Breast epithelium (tissue), 4 donors: ENCODE results near the gene OBSCN. TPM values are rescaled to one million over a fixed set of nuclear protein-coding genes. Genes with fewer than 3 reads are reported as not detected.
A peak's percentile ranks its signal among the peaks of the same experiment; 100 is the strongest.

Experiments used
- DNase-seq, 2 donors: peaks; one replicate each; pipeline ENCODE4 v3.0.0-alpha.2; 2019; ENCODE audit warnings: low spot score in 2 of 2
- H3K27ac ChIP-seq, 2 donors: fragments of 200-600 bp; sonication (generic) in 1 of 2; one replicate each; pipeline ENCODE4 v1.5.1; 2016 to 2019; ENCODE audit warnings: mild to moderate bottlenecking in 1 of 2
- H3K27me3 ChIP-seq, 2 donors: fragments of 200-600 bp; sonication (generic) in 1 of 2; one replicate each; pipeline versions ENCODE4 v1.5.1 to v1.6.0; 2017 to 2019; ENCODE audit warnings: control low read depth in 1 of 2, mild to moderate bottlenecking in 1 of 2
- H3K36me3 ChIP-seq: fragments of 200-600 bp; one replicate; pipeline ENCODE4 v1.5.1; 2019
- H3K4me1 ChIP-seq, 2 donors: fragments of 200-600 bp; sonication (generic); one replicate each; pipeline ENCODE4 v1.5.1; 2016 to 2019; ENCODE audit warnings: control low read depth in 1 of 2
- H3K4me3 ChIP-seq, 3 donors: fragments of 200-600 bp; sonication (generic); 1 replicate in 2 of 3; 2 replicates in 1 of 3; pipeline ENCODE4 v1.5.1; 2016 to 2019; ENCODE audit warnings: mild to moderate bottlenecking in 3 of 3, moderate library complexity in 2 of 3
- H3K9me3 ChIP-seq, 2 donors: fragments of 200-600 bp; sonication (generic) in 1 of 2; one replicate each; pipeline ENCODE4 v1.5.1; 2016 to 2019; ENCODE audit warnings: control low read depth in 1 of 2
- CTCF ChIP-seq, 3 donors: fragments of 450-650 bp; IDR thresholded peaks; one replicate each; pipeline ENCODE4 v1.5.1; 2016 to 2017; ENCODE audit warnings: antibody characterized with exemption in 3 of 3, mild to moderate bottlenecking in 3 of 3, moderate library complexity in 3 of 3
- POLR2A ChIP-seq: fragments of 450-650 bp; IDR thresholded peaks from one replicate; pipeline ENCODE4 v1.6.1; 2016; ENCODE audit warnings: antibody characterized with exemption, mild to moderate bottlenecking, moderate library complexity
- POLR2AphosphoS5 ChIP-seq, 3 donors: sonication (generic); formaldehyde crosslinking; IDR thresholded peaks; one replicate each; pipeline ENCODE4 v1.6.1; 2017; ENCODE audit warnings: antibody characterized with exemption in 3 of 3
- intact Hi-C: fragments of 100-400 bp; cut with DNase I; formaldehyde crosslinking; loops from one replicate; pipeline ENCODE4 v1.15.1; 2023; ENCODE audit warnings: low total_unique reads
- total RNA-seq, 3 donors: library from RNA; depleted of rRNA; stranded (reverse); fragments of >200 nt; gene quantifications; one replicate each; pipeline ENCODE4 v1.1.0, GENCODE V29; 2016

OBSCN gene
- total RNA-seq, 3 donors from 2014 or later, result 3.0 to 40.0 (median 27.9) TPM

- Histone ChIP-seq H3K27me3 (no peaks in the 10 kb centered on the region), H3K4me3 (no peak overlapping the region), H3K36me3 (no peaks in the 10 kb centered on the region), H3K4me1 (no peaks in the 10 kb centered on the region), H3K27ac (no peak overlapping the region), H3K9me3 (no peaks in the 10 kb centered on the region)
- no peak for TF ChIP-seq POLR2A
- TF ChIP-seq CTCF (IDR thresholded peaks at IDR 0.05), result no peak
- TF ChIP-seq POLR2AphosphoS5 (IDR thresholded peaks at IDR 0.05), result no peak
- DNase-seq, result peak in 1 of 2 donors; percentile 43
- intact Hi-C loops, result no loop called here
Observed at GRCh38 chr1:228353601-228354371, 145.9 kb downstream of the OBSCN start.

GRCh38 chr1:228354390-228355320 is 146.8 kb downstream of the OBSCN start:
- H3K4me1 ChIP-seq, result no peaks in the 10 kb centered on the region
- H3K36me3 ChIP-seq, result no peaks in the 10 kb centered on the region
- H3K27ac ChIP-seq, result no peak overlapping the region
- no peak for DNase-seq
- intact Hi-C loops, result no loop called here
- H3K27me3 ChIP-seq, result no peaks in the 10 kb centered on the region
- no peak for TF ChIP-seq CTCF (IDR thresholded peaks at IDR 0.05)
- no peak for TF ChIP-seq POLR2AphosphoS5 (IDR thresholded peaks at IDR 0.05)
- no peak for TF ChIP-seq POLR2A
- no peak overlapping the region for H3K4me3 ChIP-seq
- H3K9me3 ChIP-seq, result no peaks in the 10 kb centered on the region

GRCh38 chr1:228356897-228357680 is 149.2 kb downstream of the OBSCN start:
- no peak for DNase-seq
- Histone ChIP-seq H3K9me3 (no peaks in the 10 kb centered on the region), H3K36me3 (no peaks in the 10 kb centered on the region), H3K27ac (no peak overlapping the region), H3K27me3 (no peaks in the 10 kb centered on the region), H3K4me3 (no peak overlapping the region), H3K4me1 (no peaks in the 10 kb centered on the region)
- TF ChIP-seq POLR2A (no peak), CTCF (IDR thresholded peaks at IDR 0.05) (no peak), POLR2AphosphoS5 (IDR thresholded peaks at IDR 0.05) (no peak)
- intact Hi-C loops, result no loop called here

- intact Hi-C loops, result no loop called here
- DNase-seq, result no peak
- H3K9me3 ChIP-seq, result no peaks in the 10 kb centered on the region
- H3K27me3 ChIP-seq, result no peaks in the 10 kb centered on the region
- no peak for TF ChIP-seq CTCF (IDR thresholded peaks at IDR 0.05)
- no peak for TF ChIP-seq POLR2AphosphoS5 (IDR thresholded peaks at IDR 0.05)
- H3K27ac ChIP-seq, result no peak overlapping the region
- no peak overlapping the region for H3K4me3 ChIP-seq
- H3K36me3 ChIP-seq, result no peaks in the 10 kb centered on the region
- H3K4me1 ChIP-seq, result no peaks in the 10 kb centered on the region
Observed at GRCh38 chr1:228358039-228358763, 150.4 kb downstream of the OBSCN start.
